Limb (tissue), 2 donors: ENCODE results near the gene SYNE4.
A peak's percentile ranks its signal among the peaks of the same experiment; 100 is the strongest.
"Not testable (repeated sequence)": the region's sequence is repeated elsewhere in the genome, so short reads cannot be mapped to it uniquely, and the experiment has no call there.

ENCODE experiments used
- DNase-seq, 2 donors: peaks; one replicate each; pipeline ENCODE4 v3.0.0-alpha.2; 2016; ENCODE audit errors: extremely low spot score in 2 of 2

SYNE4 gene, protein sequence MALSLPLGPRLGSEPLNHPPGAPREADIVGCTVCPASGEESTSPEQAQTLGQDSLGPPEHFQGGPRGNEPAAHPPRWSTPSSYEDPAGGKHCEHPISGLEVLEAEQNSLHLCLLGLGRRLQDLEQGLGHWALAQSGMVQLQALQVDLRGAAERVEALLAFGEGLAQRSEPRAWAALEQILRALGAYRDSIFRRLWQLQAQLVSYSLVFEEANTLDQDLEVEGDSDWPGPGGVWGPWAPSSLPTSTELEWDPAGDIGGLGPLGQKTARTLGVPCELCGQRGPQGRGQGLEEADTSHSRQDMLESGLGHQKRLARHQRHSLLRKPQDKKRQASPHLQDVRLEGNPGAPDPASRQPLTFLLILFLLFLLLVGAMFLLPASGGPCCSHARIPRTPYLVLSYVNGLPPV

DNA sequence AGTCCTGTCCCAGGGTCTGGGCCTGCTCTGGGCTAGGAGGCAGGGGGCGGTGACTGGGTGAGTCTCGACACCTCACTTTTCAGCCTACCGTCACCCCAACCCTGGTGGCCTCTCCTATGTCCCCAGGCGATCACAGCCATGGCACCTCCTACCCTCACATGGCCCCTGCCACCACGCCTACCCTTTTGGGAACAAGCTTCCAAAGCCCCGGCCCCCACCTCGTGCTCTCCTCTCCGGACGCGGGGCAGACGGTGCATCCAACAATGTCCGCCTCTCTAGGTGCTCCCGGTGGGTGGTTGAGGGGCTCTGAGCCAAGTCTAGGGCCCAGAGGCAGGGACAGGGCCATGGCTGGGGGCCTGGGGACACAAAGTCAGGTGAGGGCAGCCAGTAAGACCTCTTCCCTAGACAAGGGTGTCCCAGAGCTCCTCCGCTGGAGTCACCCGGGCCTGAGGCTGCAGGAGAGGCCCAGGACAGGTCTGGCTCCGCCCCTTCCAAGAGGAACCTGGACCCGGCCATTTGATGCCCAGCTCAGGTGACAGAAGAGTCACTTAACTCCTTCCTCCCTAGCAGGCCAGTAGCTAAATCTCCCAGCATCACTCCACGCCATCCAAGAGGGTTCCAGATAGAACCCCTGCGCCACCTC, at the start of gene SYNE4:
Gene SYNE4 (minus strand): TSS at position 478 of the 643 bp plus-strand sequence. CDS start 132 bp downstream, at position 346.
- DNase-seq = no peak

DNA sequence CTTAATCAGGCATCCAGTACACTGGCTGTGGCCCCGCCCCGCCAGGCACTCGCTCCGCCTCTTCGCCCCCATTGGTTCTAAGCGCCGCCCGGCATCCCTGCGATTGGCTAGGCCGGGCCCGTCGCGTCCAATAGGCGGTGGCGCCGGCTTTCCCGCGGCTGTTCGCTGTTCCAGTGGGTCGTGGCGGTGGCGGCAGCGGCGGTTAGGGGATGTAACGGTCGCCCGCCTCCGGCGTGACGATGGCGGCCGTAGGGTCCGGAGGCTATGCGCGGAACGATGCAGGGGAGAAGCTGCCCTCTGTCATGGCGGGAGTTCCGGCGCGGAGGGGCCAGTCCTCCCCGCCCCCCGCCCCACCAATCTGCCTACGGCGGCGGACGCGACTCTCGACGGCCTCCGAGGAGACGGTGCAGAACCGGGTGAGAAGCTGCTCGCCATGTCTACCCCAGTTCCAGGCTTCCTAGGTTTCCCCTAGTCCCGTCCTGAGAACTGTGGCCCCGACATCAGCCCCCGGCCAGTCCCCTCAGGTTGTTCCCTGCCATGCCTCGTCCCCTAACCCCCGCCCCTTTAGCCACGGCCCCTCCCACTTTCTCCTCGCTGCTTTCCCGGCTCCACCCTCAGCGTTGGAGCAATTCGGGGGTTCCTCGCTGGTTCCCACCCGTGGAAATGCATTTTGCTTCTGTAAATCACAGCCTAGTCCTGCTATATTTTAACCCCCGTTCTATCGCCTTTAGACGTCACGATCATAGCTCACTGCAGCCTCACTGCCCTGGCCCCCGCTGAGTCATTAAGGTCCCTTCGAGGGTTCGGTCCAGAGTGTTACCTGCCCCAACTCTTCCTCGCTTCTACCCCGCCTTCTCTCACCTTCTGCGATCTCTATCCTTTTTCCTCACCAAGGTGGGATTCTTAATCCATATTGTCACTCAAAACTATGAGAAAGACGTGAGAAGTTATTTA, 46.4 kb upstream of the SYNE4 start, which contains the start of gene WDR62:
Gene WDR62 (plus strand): TSS at position 165 of the 954 bp plus-strand sequence. CDS start 75 bp downstream, at position 240.
- DNase-seq = peak; percentile 95 to 96

DNA sequence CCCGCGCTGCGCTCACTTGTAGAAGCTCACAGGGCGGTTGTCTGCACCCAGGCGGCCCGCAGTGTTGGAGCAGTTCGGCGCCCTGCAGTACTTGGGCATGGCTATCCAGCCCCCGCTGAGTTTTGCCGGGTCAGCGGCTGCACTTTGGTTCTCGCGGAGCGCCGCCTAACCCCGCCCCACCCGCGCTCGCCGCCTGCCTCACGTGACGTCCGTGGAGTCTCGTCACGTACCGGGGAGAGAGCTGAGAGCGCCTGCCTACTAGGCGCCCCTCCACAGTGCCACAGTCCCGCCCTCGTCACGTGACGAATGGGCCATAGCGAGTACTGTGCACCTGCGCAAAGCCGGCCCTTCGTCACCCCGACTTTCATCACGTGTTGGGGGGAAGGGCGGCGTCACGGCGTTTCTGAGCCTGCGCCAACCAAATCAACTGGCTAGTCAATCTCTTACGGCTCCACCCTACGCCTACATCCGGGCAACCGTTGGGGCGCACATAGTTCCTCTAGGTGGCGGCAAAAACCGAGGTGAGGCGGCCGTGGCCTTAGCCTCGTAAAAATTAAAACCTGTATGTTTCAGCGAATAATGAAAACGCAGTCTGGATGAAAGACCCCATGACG, 45.6 kb upstream of the SYNE4 start, which contains the start of gene THAP8:
Gene THAP8 (minus strand): TSS at position 167 of the 614 bp plus-strand sequence. CDS start 68 bp downstream, at position 99.
- peak; percentile 98 to 99 for DNase-seq

DNA sequence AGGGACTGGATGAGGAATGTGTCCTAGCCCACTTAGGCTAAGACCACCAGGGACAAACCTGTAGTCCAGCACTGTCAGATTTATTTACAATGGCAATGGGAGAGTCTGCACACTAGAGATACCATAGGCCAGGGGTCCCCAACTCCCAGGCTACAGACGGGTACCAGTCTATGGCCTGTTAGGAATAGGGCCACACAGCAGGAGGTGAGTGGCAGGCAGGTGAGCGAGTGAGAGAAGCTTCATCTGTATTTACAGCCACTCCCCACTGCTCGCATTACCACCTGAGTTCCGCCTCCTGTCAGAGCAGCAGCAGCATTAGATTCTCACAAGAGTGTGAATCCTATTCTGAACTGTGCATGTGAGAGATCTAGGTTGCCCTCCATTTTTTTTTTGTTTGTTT, 43.0 kb upstream of the SYNE4 start:
- DNase-seq = no peak

DNA sequence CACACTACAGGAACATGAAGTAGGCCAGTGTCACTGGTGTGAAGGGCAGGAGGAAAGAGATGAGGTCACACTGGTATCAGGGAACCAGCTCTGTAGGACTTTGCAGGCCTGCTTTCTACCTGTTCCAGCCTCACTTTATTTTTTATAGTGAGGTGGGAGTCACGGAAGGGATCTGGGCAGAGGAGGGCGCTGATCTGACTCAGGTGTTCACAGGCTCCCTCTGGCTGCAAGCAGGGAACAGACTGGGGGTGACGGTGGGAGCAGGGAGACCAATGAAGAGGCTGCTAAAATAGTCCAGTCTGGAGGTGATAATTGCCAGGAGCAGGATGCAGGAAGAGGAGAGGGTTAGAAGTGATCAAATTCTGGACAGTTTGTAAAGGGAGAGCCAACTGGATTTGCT, 42.6 kb upstream of the SYNE4 start:
- no peak for DNase-seq

DNA sequence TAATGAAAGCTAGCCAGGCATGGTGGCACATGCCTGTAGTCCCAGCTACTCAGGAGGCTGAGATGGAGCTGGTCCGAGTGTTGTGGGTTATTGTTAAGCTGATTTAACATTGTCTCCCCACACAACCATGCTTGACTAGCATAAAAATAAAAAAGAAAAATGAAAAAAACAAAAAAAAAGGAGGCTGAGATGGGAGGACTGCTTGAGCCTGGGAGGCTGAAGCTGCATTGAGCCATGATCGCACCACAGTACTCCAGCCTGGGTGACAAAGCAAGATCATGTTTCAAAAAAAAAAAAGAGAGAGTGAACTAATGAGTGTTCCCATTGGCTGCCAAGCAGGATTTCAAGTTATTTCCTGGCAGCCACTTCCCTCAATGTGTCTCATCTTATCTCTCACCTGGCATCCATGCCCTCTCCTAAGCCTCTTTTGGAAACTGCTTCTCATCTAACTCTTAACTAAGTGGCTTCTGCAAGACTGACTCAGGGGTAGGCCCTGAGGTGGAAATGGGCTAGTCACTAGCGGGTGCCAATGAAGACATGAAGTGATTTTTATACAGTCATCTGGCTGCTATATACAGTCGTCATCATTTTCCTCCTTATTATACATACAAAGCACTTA, 40.6 kb upstream of the SYNE4 start:
- DNase-seq = no peak

DNA sequence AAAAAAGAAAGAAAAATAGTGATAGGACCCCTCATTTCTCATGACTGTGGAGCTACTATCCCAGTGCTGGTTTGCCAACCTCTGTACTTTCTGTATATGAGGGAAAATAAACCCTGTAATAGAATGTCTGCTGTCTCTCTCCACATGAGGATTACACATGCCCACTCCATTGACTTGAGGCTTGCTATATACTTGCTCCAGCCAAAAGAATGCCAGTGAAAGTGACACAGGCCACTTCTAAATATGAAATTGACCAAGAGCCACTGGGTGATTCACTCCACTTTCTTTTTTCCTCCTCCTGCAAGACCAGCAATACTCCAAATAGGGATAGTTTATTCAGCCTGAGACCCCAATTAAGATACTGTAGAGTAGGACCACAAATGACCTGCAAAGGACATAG, 39.2 kb upstream of the SYNE4 start:
- DNase-seq = no peak

DNA sequence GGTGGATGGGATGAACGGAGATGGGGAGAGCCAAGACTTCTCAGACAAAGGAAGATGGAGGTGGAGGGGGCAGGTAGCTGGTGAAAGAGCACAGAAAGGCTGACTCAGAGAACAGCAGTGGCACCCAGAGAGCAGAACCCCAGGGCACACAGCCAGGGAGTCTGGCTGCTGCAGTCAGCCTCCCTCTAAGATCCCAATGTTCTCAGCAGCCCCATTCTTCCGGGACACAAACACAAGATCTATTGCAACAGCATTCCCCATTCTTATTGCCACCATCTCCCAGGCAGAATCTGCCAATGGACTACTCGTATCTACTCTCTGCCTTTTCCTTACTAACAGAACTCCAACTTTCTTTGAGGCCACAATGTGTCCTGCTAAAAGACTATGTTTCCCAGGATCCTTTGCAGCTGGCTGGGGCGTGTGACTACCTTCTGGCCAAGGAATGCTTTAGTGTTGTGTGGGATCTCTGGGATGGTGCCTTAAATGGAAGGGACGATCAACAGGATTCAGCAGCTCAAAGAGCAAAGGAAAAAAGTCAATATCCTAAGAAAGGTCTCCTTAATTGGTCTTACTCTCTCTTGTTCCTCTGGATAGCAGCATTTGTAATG, 37.9 kb upstream of the SYNE4 start:
- no peak for DNase-seq

DNA sequence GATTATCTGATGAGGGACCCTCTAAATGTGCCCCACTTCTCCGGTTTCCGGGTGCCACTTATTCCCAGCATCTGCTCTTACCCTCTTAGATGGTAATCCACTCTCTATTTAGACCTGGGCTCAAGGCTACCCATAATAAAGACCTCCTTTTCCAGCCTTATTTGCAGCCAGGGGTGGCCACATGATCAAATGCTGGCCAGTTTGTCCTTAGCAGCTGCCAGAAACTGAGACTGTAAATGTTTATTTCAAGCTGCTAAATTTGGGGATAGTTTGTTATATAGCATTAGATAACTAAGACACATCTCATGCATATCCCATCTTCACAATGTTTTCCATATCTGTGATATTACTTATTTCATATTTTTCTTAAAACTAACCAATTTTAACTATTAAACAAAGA, 35.3 kb upstream of the SYNE4 start:
- no peak for DNase-seq

DNA sequence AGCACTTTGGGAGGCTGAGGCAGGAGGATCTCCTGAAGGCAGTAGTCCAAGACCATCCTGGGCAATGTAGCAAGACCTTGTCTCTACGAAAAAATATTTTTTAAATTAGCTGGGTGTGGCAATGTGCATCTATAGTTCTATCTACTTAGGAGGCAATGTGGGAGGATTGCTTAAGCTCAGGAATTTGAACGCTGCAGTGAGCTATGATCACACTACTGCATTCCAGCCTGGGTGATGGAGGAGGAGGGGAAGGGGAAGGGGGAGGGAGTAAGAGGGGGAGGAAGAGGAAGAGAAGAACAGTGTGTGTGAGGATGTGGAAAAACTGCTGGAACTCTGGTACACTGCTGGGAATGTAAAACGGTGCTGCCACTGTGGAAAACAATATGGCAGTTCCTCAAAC, 33.2 kb upstream of the SYNE4 start:
- no peak for DNase-seq

DNA sequence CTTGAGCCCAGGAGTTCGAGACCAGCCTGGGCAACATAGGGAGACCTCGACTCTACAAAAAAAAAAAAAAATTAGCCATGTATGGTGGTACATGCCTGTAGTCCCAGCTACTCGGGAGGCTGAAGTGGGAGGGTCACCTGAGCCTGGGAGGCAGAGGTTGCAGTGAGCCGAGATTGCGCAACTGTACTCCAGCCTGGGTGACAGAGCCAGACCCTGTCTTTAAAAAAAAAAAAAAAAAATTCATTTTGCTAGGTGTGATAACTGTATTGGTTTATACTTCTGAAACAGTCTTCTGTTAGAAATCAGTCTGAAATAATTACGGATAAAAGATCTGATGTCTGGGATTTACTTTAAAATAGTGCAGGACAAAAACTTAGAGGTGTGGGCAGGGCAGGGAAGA, 32.5 kb upstream of the SYNE4 start:
- not testable (repeated sequence) for DNase-seq

DNA sequence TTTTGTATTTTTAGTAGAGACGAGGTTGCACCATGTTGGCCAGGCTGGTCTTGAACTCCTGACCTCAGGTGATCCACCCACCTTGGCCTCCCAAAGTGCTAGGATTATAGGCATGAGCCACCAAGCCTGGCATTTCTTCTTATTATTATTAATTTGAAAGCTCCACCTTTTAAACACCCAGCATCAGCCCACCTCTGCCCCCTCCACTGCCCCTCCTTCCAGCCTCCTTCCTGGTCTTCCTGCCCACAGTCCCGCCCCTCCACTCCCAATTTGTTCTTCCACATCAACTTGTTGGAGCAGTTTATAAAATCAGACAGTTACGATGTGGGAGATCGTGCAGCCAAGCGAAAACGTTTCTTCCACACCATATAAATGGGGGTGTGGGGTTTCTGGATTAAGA, 31.9 kb upstream of the SYNE4 start:
- DNase-seq = no peak

DNA sequence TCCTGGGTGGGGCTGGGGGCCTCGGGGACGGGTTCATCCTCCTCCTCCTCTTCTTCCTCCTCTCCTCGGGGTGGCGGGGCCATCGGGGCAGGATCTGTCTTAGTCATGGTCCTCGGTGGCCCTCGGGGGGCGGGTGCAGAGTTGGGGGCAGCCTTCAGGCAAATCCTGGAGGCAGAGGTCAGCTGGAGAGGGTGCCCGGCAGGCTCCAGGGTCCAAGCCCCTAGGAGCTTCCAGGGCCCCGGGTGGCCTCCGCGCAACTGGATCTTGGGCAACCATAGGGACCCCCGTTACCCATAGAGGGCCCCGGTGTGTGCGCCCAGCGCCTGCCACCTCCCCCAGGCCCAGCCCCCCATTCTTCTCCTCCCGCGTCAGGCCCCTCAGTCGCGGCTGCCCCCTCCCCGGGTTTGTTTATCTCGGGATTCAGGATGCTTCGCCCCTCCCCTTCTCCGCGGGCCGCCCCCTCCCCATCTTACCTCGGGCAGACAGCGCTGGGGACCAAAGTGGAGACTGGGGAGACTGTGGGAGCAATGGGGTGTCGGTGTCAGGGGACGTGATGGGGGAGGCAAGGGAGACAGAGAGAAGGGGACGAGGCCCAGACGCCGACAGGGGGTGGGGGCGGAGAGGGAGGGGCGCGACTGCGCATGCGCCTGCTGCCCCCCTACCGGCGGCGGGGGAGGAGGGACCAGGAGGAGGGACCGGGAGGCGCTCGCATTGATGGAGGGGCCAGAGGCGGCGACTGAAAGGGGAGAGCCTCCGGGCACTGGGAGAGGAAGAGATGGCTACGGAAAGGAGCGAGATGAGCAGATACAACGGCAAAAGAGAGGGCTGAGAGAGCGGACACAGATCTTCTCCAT, 23.9 kb upstream of the SYNE4 start, which contains the start of gene CLIP3:
Gene CLIP3 (minus strand): TSS at position 623 of the 854 bp plus-strand sequence. CDS start 516 bp downstream, at position 107.
- peak; percentile 73 to 92 for DNase-seq

DNA sequence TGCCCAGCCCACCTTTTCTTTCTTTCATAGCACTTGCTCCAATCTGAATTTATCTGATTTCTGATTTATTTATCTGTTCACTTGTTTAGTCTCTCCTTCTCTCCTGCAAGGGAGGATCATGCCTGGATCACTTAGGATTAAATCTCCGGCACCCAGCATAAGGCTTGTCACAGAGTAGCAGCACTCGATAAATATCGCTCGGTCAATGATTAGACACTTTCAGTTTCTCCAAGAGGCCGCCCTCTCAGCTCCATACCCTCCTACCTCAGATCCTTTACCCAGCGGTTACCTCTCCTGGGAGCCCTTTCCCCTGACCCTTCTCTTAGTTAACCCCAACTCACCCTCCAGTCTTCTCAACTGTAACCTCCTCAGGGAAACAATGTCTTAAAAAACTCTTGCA, 22.7 kb upstream of the SYNE4 start:
- no peak for DNase-seq

DNA sequence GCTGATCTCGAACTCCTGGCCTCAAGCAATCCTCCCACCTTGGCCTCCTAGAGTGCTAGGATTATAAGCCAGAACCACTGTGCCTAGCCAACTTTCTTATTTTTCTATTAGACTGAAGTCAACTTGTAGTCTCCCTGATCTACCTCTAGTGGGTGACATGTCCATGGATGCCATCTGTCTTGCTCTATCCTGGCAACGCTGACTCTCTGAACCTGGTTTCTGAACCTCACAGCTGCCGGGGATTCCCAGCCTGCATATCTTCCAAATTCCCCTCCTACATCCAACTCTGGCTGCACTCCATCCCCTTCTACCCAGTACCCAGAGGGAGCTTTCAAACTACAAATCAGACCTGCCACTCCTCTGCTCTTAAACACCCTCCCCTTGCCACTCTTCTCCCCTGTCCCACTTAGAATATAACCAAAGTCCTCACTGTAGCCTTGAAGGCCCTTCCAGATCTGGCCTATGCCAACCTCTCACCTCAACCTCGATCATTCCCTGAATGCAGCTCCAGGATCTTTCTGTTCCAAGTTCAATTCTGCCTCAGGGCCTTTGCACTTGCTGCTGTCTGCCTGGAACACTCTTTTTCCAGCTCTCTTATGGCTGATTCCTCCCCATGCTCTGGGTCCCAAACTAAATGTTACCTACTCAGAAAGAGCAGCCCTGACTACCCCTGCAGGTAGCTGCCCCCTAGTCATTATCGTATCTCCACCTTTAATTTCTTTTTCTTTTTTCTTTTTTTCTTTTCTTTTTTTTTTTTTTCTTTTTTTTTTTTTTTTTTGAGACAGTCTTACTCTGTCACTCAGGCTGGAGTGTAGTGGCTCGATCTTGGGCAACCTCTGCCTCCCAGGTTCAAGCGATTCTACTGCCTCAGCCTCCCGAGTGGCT, 21.9 kb upstream of the SYNE4 start:
- no peak for DNase-seq

DNA sequence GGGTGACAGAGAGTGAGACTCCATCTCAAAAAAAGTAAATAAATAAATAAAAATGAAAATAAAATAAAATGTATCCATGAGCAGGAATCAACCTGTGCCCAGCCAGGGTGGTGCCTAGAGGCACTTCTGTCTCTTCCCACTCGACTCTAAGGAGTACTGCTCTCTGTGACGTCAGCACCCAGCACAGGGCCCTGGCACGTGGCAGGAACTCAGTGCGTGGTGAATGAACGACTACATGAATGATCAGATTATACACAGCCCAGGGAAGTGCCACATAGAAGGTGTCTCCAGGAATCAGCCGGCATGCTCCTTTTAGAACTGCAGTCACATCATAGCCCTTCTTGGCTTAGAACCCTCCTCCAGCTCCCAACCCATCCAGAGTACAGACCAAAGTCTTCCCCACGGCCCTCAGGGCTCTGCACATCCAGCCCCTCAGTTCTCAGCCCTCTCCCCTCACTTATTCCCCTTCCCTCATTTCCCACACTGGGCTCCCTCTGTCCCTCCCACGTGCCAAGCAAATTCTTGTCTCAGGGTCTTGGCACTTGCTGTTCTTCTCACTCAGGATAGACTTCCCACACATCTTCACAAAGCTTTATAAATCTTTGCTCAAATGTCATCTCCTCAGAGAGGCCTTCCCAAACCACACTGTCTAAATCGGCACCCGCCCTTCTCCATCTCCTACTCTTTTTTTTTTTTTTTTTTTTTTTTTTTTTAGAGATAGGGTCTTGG, 19.9 kb upstream of the SYNE4 start:
- no peak for DNase-seq

DNA sequence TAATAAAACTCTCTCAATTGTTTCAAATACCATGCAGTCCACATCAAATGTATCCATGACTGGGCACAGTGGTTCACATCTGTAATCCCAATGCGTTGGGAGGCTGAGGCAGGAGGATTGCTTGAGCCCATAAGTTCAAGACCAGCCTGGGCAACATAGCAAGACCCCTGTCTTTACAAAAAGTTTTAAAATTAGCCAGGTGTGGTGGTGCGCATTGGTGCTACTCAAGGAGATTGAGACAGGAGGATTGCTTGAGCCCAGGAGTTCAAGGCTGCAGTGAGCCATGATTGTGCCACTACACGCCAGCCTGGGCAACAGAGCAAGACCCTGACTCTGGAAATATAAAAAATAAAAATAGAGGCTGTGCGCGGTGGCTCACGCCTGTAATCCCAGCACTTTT, 19.1 kb upstream of the SYNE4 start:
- DNase-seq = no peak
